22Rv1 (cell line): ENCODE results near the gene MLH3.

ENCODE experiments used
- ZFX ChIP-seq: fragments of 450-650 bp; IDR thresholded peaks from 2 replicates; pipeline ENCODE4 v1.6.1; 2017; ENCODE audit warnings: antibody characterized with exemption, borderline replicate concordance
- TF ChIP-seq, protein P1 (sequence below): fragments of 450-650 bp; IDR thresholded peaks from 2 replicates; pipeline ENCODE4 v1.5.1; 2017; ENCODE audit warnings: mild to moderate bottlenecking

DNA sequence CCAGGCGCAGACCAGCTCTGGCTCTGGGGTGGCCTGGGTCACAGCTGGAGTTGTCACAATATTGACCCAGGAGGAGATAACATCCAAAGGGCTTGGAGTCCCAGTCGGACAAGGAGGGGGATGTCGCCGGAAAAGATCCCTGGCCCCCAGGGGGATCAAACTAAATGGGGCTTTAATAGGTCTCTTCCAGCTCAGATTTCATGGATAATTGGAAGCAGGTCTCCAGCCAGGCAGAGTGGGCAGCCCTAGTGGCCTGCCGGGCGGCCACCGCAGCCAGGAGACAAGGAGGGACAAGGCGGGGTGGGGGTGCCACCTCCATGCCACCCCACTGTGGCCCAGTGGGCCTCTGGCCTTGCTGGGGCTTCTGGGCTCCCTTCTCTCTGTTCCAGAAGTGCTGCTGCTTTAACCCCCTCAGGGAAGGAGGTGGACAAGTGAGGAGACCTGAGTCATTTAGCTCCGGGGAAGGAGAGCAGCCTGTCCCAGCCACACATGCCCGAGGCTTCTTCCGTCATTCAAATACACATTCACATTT lies 72.8 kb downstream of the MLH3 start:
- TF ChIP-seq, protein P1, sequence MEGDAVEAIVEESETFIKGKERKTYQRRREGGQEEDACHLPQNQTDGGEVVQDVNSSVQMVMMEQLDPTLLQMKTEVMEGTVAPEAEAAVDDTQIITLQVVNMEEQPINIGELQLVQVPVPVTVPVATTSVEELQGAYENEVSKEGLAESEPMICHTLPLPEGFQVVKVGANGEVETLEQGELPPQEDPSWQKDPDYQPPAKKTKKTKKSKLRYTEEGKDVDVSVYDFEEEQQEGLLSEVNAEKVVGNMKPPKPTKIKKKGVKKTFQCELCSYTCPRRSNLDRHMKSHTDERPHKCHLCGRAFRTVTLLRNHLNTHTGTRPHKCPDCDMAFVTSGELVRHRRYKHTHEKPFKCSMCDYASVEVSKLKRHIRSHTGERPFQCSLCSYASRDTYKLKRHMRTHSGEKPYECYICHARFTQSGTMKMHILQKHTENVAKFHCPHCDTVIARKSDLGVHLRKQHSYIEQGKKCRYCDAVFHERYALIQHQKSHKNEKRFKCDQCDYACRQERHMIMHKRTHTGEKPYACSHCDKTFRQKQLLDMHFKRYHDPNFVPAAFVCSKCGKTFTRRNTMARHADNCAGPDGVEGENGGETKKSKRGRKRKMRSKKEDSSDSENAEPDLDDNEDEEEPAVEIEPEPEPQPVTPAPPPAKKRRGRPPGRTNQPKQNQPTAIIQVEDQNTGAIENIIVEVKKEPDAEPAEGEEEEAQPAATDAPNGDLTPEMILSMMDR = no peak
- no peak for TF ChIP-seq ZFX
